Adrenal gland (tissue), 12 donors: ENCODE measurements around the gene GOLT1A. TPM values are rescaled to one million over a fixed set of nuclear protein-coding genes. Genes with fewer than 3 reads are reported as not detected.

Experiments
- DNase-seq, 7 donors: peaks; one replicate each; pipeline ENCODE4 v3.0.0-alpha.2; 2019 to 2020
- H3K27ac ChIP-seq, 5 donors: fragments of 200-600 bp; sonication (generic) in 4 of 5; 1 replicate in 3 of 5; 2 replicates in 2 of 5; pipeline versions ENCODE4 v1.5.1 to v1.8.0; 2016 to 2020; ENCODE audit warnings: mild to moderate bottlenecking in 1 of 5
- H3K27me3 ChIP-seq: fragments of 200-600 bp; 2 replicates; pipeline ENCODE4 v1.8.0; 2021
- H3K36me3 ChIP-seq, 2 donors: fragments of 200-600 bp; replicated peaks in 1 of 2; 1 replicate in 1 of 2; 2 replicates in 1 of 2; pipeline versions ENCODE4 v1.5.1 to v1.8.0; 2018 to 2022
- H3K4me1 ChIP-seq, 2 donors: fragments of 200-600 bp; replicated peaks in 1 of 2; 1 replicate in 1 of 2; 2 replicates in 1 of 2; pipeline versions ENCODE4 v1.5.1 to v1.8.0; 2018 to 2021
- H3K4me3 ChIP-seq, 4 donors: fragments of 200-600 bp; sonication (generic) in 3 of 4; one replicate each; pipeline ENCODE4 v1.5.1; 2016 to 2018
- H3K9me3 ChIP-seq, 3 donors: fragments of 200-600 bp; sonication (generic) in 1 of 3; replicated peaks in 1 of 3; 1 replicate in 2 of 3; 2 replicates in 1 of 3; pipeline versions ENCODE4 v1.5.1 to v1.8.0; 2016 to 2021
- POLR2A ChIP-seq, 2 donors: fragments of 450-650 bp; IDR thresholded peaks; one replicate each; pipeline ENCODE4 v1.6.1; 2017; ENCODE audit warnings: antibody characterized with exemption in 2 of 2, mild to moderate bottlenecking in 2 of 2, moderate library complexity in 1 of 2
- WGBS, 4 donors: extraction: QIAGEN DNeasy Blood & Tissue Kit in 2 of 4; methylation state at CpG; one replicate each; pipeline versions ENCODE4 v1.1.5 to v1.1.7; 2013 to 2017; 5-methylcytosine and 5-hydroxymethylcytosine counted together
- intact Hi-C, 2 donors: fragments of 100-400 bp; cut with DNase I; formaldehyde crosslinking; loops; one replicate each; pipeline versions ENCODE4 v1.14.1 to v1.15.0; 2022 to 2023
- polyA plus RNA-seq, 3 donors: library from polyadenylated mRNA; stranded (reverse); fragments of 200-250 nt in 2 of 3; fragments of 350-450 nt in 1 of 3; fragmentation: Illumina TruSeq in 1 of 3; extraction: RNeasy Lipid Tissue Mini Kit (QIAGEN cat#74804) in 1 of 3; gene quantifications; one replicate each; pipeline ENCODE4 v1.2.3, GENCODE V29; 2013 to 2014
- total RNA-seq, 9 donors: library from RNA; depleted of rRNA in 4 of 9; stranded (reverse); fragments of >200 nt in 4 of 9; fragments of 120-200 nt in 1 of 9; fragmentation: NEBNext Ultra II Directional in 1 of 9; extraction: Animal tissue kit (Norgen Biotek cat#: 25700) in 1 of 9; gene quantifications; one replicate each; pipeline versions ENCODE4 v1.1.0 to v1.2.4, GENCODE V29; 2013 to 2023
- TF ChIP-seq, protein P1 (sequence below), 6 experiments: fragments of 450-650 bp in 4 of 6; fragments of 200-600 bp in 2 of 6; sonication (generic) in 1 of 6; IDR thresholded peaks; 1 replicate in 5 of 6; 2 replicates in 1 of 6; pipeline versions ENCODE4 v1.5.1 to v1.8.0; 2016 to 2021; ENCODE audit warnings: antibody characterized with exemption in 6 of 6, mild to moderate bottlenecking in 2 of 6, moderate library complexity in 1 of 6
- donor health status: healthy with polysubstance abuse.
- donor health status: Bipolar disorder and iron deficiency.
- donor health status: DM: yes; HTN: yes; CAD: no.
- donor health status: DM: no; HTN: no; CAD: no.
- donor health status: DM: no; HTN: no; CAD: no.
- donor health status: DM: yes; HTN: yes; CAD: no.

Gene GOLT1A
- total and polyA plus RNA-seq, 12 donors, result 0.17 to 0.32 (median 0.31) TPM; not detected in 9

DNA sequence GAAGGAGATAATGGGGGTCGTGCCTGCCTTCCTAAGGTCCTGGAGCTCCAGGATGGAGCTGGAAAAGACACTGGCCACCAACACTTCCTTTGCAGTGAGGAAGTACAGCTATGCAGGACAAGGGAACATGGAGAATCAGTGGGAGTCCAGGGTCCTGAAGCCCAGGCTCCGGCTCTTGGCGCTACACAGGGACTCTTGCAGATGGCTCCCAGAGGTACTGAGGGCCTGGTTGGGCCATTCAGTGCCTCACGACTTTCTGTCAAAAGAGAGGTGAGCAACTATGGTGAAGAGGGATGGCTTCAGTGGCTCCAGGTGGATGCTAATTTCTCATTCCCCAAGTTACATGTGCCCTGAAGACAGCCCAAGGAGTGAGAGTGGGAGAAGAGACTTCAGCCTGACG is 60.1 kb downstream of the GOLT1A start:
- no peak overlapping the region for H3K27ac ChIP-seq
- intact Hi-C loops, result no loop called here
- WGBS, 4 donors, result 86 to 96% (median 89%) methylated on average over 3 to 5 of the region's 5 CpGs
- peaks cover 3 to 12% of the 10 kb centered on the region in 2 donors for H3K4me1 ChIP-seq
- H3K36me3 ChIP-seq, result no peaks in the 10 kb centered on the region
- no peak for TF ChIP-seq POLR2A (IDR thresholded peaks at IDR 0.05)
- TF ChIP-seq, protein P1, sequence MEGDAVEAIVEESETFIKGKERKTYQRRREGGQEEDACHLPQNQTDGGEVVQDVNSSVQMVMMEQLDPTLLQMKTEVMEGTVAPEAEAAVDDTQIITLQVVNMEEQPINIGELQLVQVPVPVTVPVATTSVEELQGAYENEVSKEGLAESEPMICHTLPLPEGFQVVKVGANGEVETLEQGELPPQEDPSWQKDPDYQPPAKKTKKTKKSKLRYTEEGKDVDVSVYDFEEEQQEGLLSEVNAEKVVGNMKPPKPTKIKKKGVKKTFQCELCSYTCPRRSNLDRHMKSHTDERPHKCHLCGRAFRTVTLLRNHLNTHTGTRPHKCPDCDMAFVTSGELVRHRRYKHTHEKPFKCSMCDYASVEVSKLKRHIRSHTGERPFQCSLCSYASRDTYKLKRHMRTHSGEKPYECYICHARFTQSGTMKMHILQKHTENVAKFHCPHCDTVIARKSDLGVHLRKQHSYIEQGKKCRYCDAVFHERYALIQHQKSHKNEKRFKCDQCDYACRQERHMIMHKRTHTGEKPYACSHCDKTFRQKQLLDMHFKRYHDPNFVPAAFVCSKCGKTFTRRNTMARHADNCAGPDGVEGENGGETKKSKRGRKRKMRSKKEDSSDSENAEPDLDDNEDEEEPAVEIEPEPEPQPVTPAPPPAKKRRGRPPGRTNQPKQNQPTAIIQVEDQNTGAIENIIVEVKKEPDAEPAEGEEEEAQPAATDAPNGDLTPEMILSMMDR (IDR thresholded peaks at IDR 0.05), result no peak
- no peaks in the 10 kb centered on the region for H3K27me3 ChIP-seq
- H3K4me3 ChIP-seq, result no peak overlapping the region
- no peak for DNase-seq
- no peaks in the 10 kb centered on the region for H3K9me3 ChIP-seq

DNA sequence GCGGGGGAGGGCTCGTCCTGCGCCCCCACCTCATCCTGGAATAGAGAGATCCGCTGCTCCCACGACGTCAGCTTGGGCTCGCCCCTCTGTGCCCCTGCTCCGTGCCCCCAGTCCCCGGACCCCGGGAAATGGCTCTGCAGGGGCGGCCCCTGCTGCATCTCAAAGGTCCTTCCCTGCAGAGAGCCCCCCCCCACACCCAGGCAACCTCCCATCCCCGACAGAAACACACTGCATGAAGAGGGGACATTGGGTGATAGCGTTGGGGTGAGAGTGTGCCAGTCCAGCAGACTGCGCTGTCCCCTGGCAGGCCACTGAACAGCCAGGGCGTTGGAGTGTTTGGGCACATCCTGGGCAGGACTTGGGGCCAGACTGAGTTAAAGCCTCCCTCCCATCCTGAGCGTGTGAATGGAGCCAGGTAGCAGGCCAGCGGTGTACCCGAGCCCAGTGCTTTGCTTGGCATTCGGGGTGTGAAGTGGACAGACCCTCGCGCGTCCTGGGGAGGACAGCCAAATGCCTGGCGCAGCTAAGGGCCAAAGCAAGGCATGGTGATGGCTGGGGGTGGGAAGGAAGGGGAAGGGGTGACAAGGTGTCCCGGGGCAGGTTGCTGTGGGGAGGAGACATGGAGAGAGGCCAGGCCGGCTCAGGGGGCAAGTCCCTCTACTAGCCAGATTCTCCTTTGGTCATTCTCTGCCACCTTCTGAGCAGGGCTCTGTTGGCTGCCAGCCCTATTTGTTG is 61.3 kb downstream of the GOLT1A start:
- H3K9me3 ChIP-seq, result no peaks in the 10 kb centered on the region
- TF ChIP-seq POLR2A (IDR thresholded peaks at IDR 0.05), result no peak
- TF ChIP-seq, protein P1 (IDR thresholded peaks at IDR 0.05), result no peak
- WGBS, 4 donors, result 17 to 56% (median 27%) methylated on average over 4 to 25 of the region's 25 CpGs
- no peaks in the 10 kb centered on the region for H3K27me3 ChIP-seq
- H3K4me3 ChIP-seq, result peak overlapping the region in 2 of 4 donors; percentile 28 to 70
- H3K27ac ChIP-seq, result peak overlapping the region in 2 of 5 donors; percentile 73 to 82
- peaks cover 3 to 12% of the 10 kb centered on the region in 2 donors for H3K4me1 ChIP-seq
- DNase-seq, result peak in 2 of 7 donors; percentile 8 to 36
- intact Hi-C loops, result no loop called here
- H3K36me3 ChIP-seq, result no peaks in the 10 kb centered on the region

DNA sequence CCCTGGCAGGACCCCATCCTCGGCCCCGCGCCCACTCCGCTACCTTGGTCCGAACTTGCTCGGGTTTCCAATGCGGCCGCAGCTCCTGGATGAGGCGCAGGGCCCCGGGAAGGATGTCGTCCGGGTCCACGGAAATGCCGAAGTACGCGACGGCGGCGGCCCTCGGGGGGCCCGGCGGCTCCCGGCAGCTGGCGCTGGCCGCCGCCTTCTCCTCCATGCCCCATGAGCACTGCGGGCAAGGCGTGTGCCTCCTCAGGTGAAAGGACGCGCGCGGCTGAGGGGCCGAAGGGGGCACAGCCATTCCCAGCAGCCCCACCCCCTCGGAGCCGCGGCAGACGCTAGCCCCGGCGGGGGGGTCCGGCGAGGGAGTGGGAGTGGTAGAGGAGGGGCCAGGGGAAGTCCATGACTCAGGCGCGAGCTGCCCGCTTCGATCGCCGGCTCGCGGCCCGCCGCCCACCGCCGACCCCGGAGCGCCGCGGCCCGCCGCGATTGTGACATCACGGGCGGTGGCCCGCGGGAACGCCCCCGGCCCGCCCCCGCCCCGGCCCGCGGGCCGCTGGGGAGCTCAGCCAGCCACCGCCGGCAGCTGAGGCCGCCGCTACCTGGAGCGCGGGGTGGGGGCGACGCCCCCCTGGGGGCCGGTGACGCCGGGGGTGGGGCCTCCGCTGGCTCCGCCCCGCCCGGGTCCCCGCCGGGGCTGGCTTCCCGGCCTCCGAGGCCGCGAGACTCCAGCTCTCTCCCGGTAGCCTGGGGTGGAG is 62.1 kb downstream of the GOLT1A start, which contains the start of gene ETNK2:
Gene ETNK2, minus strand, starts transcription at position 493 of the 758 bp plus-strand sequence. Its CDS starts 192 bp downstream, at position 301.
- intact Hi-C loops, result no loop called here
- Histone ChIP-seq H3K4me1 (peaks cover 3 to 12% of the 10 kb centered on the region in 2 donors), H3K27ac (peak within 1 kb of the TSS in 3 of 5 donors; percentile 6 to 82 (median 73)), H3K27me3 (no peaks in the 10 kb centered on the region), H3K4me3 (peak within 1 kb of the TSS in 2 of 4 donors; percentile 28 to 70), H3K36me3 (no peaks in the 10 kb centered on the region), H3K9me3 (no peaks in the 10 kb centered on the region)
- no peak for TF ChIP-seq POLR2A (IDR thresholded peaks at IDR 0.05)
- TF ChIP-seq, protein P1 (IDR thresholded peaks at IDR 0.05), result peak in 1 of 6 experiments; percentile 4
- WGBS, 4 donors, result 0 to 1% (median 0%) methylated on average over 3 to 94 of the region's 94 CpGs
- peak; percentile 45 to 73 (median 64) for DNase-seq
